Measurements from ENCODE around the gene VSTM2B.

Gene VSTM2B

DNA sequence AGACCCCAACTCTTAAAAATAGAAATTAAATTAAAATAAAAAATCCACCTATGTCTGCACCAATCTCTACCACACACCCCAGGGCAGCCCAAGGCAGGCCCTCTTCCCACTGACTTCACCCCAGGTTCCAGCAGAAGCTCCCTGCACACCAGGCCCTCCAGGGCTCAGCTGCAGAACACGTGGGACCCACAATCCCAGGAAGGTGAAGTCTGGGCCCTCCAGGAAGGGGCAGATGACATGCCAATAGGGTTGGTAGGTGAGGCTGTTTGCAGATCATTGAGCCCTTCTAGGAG is 19.2 kb upstream of the VSTM2B start:
- Histone ChIP-seq H3K27ac (ENCODE audit: low read length) (no peak overlapping the region), H3K9me3 (ENCODE audit: control insufficient read depth in 2 of 2, low read length in 2 of 2) (no peaks in the 10 kb centered on the region), H3K4me3 (ENCODE audit: low read length in 2 of 2) (no peak overlapping the region), H3K4me1 (ENCODE audit: control insufficient read depth, insufficient read depth, low read length) (no peaks in the 10 kb centered on the region), H3K9ac (ENCODE audit: low read length in 2 of 2) (no peak overlapping the region), H3K36me3 (ENCODE audit: control insufficient read depth in 2 of 2, insufficient read depth in 2 of 2, low read length in 2 of 2) (no peaks in the 10 kb centered on the region), H3K27me3 (ENCODE audit: control insufficient read depth in 1 of 2, insufficient read depth in 2 of 2, low read length in 2 of 2) (peaks cover 2 to 11% of the 10 kb centered on the region in 2 donors)

DNA sequence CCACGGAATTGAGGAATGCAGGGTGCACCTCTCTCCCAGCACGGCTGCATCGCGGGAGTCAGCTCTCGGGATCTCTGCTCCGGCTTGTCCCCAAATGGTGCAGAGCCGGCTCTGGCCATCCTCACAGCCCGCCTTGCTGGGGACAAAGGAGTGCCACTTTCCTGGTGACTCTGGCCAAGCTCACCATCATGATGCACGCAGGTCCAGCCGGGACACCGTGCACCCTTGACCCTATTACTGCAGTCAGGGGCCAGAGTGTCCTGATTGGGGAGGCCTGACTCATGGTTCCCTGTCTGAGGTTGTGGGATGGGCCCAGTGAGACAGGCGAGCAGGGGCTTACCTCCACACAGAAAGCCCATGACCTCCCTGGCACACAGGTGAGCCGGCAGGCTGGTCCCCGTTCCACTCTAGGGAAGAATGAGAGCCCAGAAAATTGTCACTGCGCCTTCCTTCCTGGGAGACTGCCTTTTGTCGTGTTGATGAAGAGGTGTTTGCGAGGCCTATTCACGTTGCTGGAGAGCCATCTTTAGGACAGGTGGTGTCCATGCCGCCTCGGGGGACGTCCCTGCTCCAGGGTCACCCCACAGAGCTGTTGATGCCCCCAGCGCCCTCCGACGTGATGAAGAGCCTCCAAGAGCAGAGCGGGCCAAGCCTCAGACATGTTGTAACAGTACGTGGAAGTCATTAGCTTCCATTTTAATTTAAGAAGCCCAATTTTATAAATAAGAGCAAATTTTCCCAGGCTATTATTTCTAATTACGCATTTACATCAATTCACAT is 18.5 kb upstream of the VSTM2B start:
- Histone ChIP-seq H3K36me3 (ENCODE audit: control insufficient read depth in 2 of 2, insufficient read depth in 2 of 2, low read length in 2 of 2) (no peaks in the 10 kb centered on the region), H3K4me1 (ENCODE audit: control insufficient read depth, insufficient read depth, low read length) (no peaks in the 10 kb centered on the region), H3K27ac (ENCODE audit: low read length) (no peak overlapping the region), H3K9ac (ENCODE audit: low read length in 2 of 2) (no peak overlapping the region), H3K4me3 (ENCODE audit: low read length in 2 of 2) (no peak overlapping the region), H3K27me3 (ENCODE audit: control insufficient read depth in 1 of 2, insufficient read depth in 2 of 2, low read length in 2 of 2) (peaks cover 0 to 11% of the 10 kb centered on the region in 2 donors), H3K9me3 (ENCODE audit: control insufficient read depth in 2 of 2, low read length in 2 of 2) (no peaks in the 10 kb centered on the region)

DNA sequence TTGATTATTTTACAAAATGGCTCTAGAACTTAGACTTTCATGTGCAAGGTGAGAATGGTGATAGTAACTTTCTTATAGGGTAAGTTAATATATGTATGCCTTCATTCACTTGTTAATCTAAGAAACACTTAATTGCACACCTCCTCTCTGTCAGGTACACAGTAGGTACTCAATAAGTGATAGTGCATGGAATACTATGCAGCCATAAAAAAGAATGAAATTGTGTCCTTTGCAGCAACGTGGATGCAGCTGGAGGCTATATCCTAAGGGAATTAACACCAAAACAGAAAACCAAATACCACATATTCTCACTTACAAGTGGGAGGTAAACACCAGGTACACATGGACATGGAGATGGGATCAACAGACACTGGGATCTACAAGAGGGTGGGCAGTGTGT is 17.6 kb upstream of the VSTM2B start:
- H3K27me3 ChIP-seq (ENCODE audit: control insufficient read depth in 1 of 2, insufficient read depth in 2 of 2, low read length in 2 of 2): peaks cover 0 to 11% of the 10 kb centered on the region in 2 donors

DNA sequence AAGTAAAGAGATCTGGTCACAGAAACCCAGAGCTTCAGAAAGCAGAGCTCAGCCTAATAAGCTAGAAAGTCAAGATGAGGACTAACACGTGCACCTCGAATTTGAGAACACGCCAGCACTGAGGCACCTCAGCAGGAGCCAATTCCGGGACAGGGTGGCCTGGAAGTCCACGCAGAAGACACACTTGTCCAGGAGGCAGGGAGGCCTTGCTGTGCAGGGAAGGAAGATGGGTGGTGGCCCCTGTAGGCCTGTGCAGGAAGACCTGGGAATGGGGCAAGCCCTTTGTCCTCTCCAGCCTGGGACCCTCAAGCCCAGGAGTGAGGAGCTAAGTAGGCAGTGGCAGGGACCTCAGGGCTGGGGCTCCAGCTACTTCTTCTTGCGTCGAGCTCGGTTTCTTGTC is 16.3 kb upstream of the VSTM2B start:
- peaks cover 0 to 11% of the 10 kb centered on the region in 2 donors for H3K27me3 ChIP-seq (ENCODE audit: control insufficient read depth in 1 of 2, insufficient read depth in 2 of 2, low read length in 2 of 2)
- no peaks in the 10 kb centered on the region for H3K36me3 ChIP-seq (ENCODE audit: control insufficient read depth in 2 of 2, insufficient read depth in 2 of 2, low read length in 2 of 2)
- no peaks in the 10 kb centered on the region for H3K9me3 ChIP-seq (ENCODE audit: control insufficient read depth in 2 of 2, low read length in 2 of 2)
- no peak overlapping the region for H3K27ac ChIP-seq (ENCODE audit: low read length)
- no peak overlapping the region for H3K9ac ChIP-seq (ENCODE audit: low read length in 2 of 2)
- no peaks in the 10 kb centered on the region for H3K4me1 ChIP-seq (ENCODE audit: control insufficient read depth, insufficient read depth, low read length)
- no peak overlapping the region for H3K4me3 ChIP-seq (ENCODE audit: low read length in 2 of 2)

More for the DNA sequence above, 17.6 kb upstream of the VSTM2B start:
- no peaks in the 10 kb centered on the region for H3K4me1 ChIP-seq (ENCODE audit: control insufficient read depth, insufficient read depth, low read length)
- H3K9ac ChIP-seq (ENCODE audit: low read length in 2 of 2): no peak overlapping the region
- H3K4me3 ChIP-seq (ENCODE audit: low read length in 2 of 2): no peak overlapping the region
- H3K9me3 ChIP-seq (ENCODE audit: control insufficient read depth in 2 of 2, low read length in 2 of 2): no peaks in the 10 kb centered on the region
- H3K36me3 ChIP-seq (ENCODE audit: control insufficient read depth in 2 of 2, insufficient read depth in 2 of 2, low read length in 2 of 2): no peaks in the 10 kb centered on the region
- no peak overlapping the region for H3K27ac ChIP-seq (ENCODE audit: low read length)

DNA sequence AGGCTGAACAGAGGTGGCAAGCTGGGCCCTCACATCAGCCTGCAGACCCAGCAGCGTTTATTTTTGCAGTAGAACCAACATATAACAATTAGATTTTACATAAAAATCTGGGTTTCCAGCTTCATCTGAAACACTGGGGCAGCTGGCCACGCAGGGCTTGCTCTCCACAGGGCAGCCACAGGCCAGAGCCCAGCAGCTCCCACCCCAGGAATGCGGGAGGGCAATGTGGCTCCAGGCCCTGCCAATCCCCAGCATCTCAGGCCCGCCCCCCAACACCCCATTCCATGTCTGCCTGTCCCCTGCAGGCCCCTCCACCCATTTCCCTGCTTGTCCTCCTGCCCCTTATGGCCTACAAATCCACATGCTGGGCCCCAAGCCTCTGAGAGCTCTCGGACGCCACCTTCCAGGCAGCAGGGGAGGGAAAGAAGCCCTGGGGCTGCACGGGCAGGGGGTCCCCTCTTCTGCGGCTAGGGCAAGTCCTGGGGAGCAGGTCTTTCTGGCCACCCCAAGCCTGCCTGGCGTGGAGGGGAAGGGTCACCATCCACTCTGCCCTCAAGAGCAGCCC is 15.0 kb upstream of the VSTM2B start:
- H3K36me3 ChIP-seq (ENCODE audit: control insufficient read depth in 2 of 2, insufficient read depth in 2 of 2, low read length in 2 of 2): no peaks in the 10 kb centered on the region
- H3K27me3 ChIP-seq (ENCODE audit: control insufficient read depth in 1 of 2, insufficient read depth in 2 of 2, low read length in 2 of 2): peaks cover 0 to 11% of the 10 kb centered on the region in 2 donors
- H3K4me1 ChIP-seq (ENCODE audit: control insufficient read depth, insufficient read depth, low read length): no peaks in the 10 kb centered on the region
- H3K27ac ChIP-seq (ENCODE audit: low read length): no peak overlapping the region
- H3K9ac ChIP-seq (ENCODE audit: low read length in 2 of 2): no peak overlapping the region
- H3K4me3 ChIP-seq (ENCODE audit: low read length in 2 of 2): no peak overlapping the region
- H3K9me3 ChIP-seq (ENCODE audit: control insufficient read depth in 2 of 2, low read length in 2 of 2): no peaks in the 10 kb centered on the region

DNA sequence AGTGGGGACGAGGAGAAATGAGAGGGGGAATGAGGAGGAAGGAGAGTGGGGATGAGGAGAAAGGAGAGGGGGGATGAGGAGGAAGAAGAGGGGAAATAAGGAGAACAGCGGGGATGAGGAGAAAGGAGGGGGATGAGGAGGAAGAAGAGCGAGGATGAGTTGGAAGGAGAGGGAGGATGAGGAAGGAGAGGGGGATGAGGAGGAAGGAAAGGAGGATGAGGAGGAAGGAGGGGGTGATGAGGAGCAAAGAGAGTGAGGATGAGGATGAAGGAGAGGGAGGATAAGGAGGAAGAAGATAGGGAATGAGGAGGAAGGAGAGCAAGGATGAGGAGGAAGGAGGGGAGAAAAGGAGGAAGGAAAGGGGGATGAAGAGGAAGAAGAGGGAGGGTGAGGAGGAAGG is 14.0 kb upstream of the VSTM2B start:
- H3K27ac ChIP-seq (ENCODE audit: low read length): no peak overlapping the region
- H3K4me3 ChIP-seq (ENCODE audit: low read length in 2 of 2): no peak overlapping the region
- peaks cover 0 to 11% of the 10 kb centered on the region in 2 donors for H3K27me3 ChIP-seq (ENCODE audit: control insufficient read depth in 1 of 2, insufficient read depth in 2 of 2, low read length in 2 of 2)
- H3K9ac ChIP-seq (ENCODE audit: low read length in 2 of 2): no peak overlapping the region
- H3K36me3 ChIP-seq (ENCODE audit: control insufficient read depth in 2 of 2, insufficient read depth in 2 of 2, low read length in 2 of 2): no peaks in the 10 kb centered on the region
- H3K9me3 ChIP-seq (ENCODE audit: control insufficient read depth in 2 of 2, low read length in 2 of 2): no peaks in the 10 kb centered on the region
- H3K4me1 ChIP-seq (ENCODE audit: control insufficient read depth, insufficient read depth, low read length): no peaks in the 10 kb centered on the region

DNA sequence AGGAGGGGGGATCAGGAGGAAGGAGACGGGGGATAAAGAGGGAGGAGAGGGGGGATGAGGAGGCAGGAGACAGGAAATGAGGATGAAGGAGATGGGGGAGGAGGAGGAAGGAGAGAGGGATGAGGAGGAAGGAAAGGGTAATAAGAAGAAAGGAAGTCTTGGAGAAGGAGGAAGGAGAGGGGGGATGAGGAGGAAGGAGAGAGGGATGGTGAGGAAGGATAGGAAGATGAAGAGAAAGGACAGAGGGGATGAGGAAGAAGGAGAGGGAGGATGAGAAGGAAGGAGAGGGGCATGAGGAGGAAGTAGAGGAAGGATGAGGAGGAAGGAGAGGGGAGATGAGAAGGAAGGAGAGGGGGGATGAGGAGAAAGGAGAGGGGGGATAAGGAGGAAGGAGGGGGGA is 13.0 kb upstream of the VSTM2B start:
- Histone ChIP-seq H3K9ac (ENCODE audit: low read length in 2 of 2) (no peak overlapping the region), H3K36me3 (ENCODE audit: control insufficient read depth in 2 of 2, insufficient read depth in 2 of 2, low read length in 2 of 2) (no peaks in the 10 kb centered on the region), H3K27me3 (ENCODE audit: control insufficient read depth in 1 of 2, insufficient read depth in 2 of 2, low read length in 2 of 2) (peaks cover 0 to 14% of the 10 kb centered on the region in 2 donors), H3K9me3 (ENCODE audit: control insufficient read depth in 2 of 2, low read length in 2 of 2) (no peaks in the 10 kb centered on the region), H3K4me1 (ENCODE audit: control insufficient read depth, insufficient read depth, low read length) (no peaks in the 10 kb centered on the region), H3K27ac (ENCODE audit: low read length) (no peak overlapping the region), H3K4me3 (ENCODE audit: low read length in 2 of 2) (no peak overlapping the region)

DNA sequence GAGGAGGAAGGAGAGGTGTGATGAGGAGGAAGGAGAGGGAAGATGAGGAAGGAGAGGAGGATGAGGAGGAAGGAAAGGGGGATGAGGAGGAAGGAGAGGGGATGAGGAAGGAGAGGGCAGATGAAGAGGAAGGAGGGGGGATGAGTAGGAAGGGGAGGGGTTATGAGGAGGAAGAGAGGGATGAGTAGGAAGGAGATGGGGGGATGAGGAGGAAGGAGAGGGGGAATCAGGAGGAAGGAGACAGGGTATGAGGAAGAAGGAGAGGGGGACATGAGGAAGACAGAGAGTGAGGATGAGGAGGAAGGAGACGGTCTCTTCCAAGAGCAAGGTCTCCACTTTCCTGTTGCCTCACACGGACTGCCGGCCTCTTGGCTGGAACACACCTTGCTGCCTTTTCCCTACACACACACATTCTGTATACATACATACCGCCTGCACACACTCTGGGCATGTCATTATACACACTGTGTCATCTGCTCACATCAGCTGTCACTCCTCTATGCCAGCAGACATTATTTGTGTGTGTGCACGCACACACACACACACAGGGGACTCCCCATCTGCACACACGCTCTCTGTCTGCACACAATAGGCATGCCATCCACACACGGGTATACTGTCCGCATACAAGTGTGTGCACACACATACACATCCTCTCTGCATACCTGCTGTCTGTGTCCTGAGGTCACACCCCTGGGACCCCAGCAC is 11.1 kb upstream of the VSTM2B start:
- no peaks in the 10 kb centered on the region for H3K4me1 ChIP-seq (ENCODE audit: control insufficient read depth, insufficient read depth, low read length)
- no peaks in the 10 kb centered on the region for H3K9me3 ChIP-seq (ENCODE audit: control insufficient read depth in 2 of 2, low read length in 2 of 2)
- peaks cover 3 to 8% of the 10 kb centered on the region in 2 donors for H3K27me3 ChIP-seq (ENCODE audit: control insufficient read depth in 1 of 2, insufficient read depth in 2 of 2, low read length in 2 of 2)
- no peak overlapping the region for H3K9ac ChIP-seq (ENCODE audit: low read length in 2 of 2)
- H3K36me3 ChIP-seq (ENCODE audit: control insufficient read depth in 2 of 2, insufficient read depth in 2 of 2, low read length in 2 of 2): no peaks in the 10 kb centered on the region
- no peak overlapping the region for H3K27ac ChIP-seq (ENCODE audit: low read length)
- no peak overlapping the region for H3K4me3 ChIP-seq (ENCODE audit: low read length in 2 of 2)

DNA sequence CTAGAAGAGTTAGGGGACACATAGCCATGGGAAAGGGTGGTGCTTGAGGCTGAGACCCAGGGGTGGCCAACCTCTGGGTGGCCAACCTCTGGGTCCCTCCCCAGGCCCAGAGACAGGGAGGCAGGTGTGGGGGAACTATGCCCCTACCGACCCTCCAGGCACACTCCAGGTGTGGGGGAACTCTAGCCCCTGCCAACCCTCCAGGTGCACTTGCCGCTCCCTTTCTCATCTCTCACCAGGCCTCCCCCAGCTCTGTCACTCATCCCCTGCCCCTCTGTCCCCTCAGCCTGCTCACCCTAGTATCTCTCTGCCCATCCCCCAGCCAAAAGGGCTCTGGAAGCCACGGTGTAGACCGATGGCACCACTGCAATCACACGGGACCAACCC is 10.6 kb upstream of the VSTM2B start:
- Histone ChIP-seq H3K27me3 (ENCODE audit: control insufficient read depth in 1 of 2, insufficient read depth in 2 of 2, low read length in 2 of 2) (peaks cover 3 to 8% of the 10 kb centered on the region in 2 donors), H3K4me1 (ENCODE audit: control insufficient read depth, insufficient read depth, low read length) (no peaks in the 10 kb centered on the region), H3K36me3 (ENCODE audit: control insufficient read depth in 2 of 2, insufficient read depth in 2 of 2, low read length in 2 of 2) (no peaks in the 10 kb centered on the region), H3K9me3 (ENCODE audit: control insufficient read depth in 2 of 2, low read length in 2 of 2) (no peaks in the 10 kb centered on the region), H3K9ac (ENCODE audit: low read length in 2 of 2) (no peak overlapping the region), H3K27ac (ENCODE audit: low read length) (no peak overlapping the region), H3K4me3 (ENCODE audit: low read length in 2 of 2) (no peak overlapping the region)

DNA sequence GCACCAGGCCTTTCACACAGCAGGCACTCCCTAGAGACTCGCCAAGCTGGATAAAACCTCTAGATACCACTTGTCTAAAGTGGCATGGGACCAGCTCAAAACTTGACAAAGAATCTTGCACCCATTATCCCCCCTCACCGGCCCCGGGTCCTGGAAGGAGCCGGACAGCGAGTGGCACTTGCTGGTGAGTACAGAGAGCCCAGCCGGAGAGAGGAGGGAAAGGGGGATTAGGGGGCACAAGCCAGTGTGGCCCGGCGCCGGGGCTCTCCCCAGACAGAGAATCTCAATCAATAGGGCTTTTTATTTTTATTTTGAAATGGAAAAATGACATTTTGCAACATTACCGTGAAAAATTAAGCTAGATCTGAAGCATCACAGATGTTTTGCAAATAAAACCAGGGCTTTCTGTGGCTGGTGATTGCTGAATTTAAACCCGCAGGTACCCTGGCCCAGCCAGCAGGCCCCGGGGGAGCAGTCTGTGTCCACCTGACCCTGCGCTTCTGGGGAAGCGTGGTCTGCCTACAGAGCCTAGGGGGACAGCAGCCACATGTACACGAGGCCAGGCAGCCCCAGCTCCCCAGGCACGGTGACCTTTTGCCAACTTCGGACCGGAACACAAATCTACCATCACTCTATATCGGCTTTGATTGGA is 10.0 kb upstream of the VSTM2B start:
- H3K27me3 ChIP-seq (ENCODE audit: control insufficient read depth in 1 of 2, insufficient read depth in 2 of 2, low read length in 2 of 2): peaks cover 3 to 11% of the 10 kb centered on the region in 2 donors
- no peaks in the 10 kb centered on the region for H3K9me3 ChIP-seq (ENCODE audit: control insufficient read depth in 2 of 2, low read length in 2 of 2)
- H3K4me3 ChIP-seq (ENCODE audit: low read length in 2 of 2): no peak overlapping the region
- H3K9ac ChIP-seq (ENCODE audit: low read length in 2 of 2): no peak overlapping the region
- no peaks in the 10 kb centered on the region for H3K4me1 ChIP-seq (ENCODE audit: control insufficient read depth, insufficient read depth, low read length)
- no peaks in the 10 kb centered on the region for H3K36me3 ChIP-seq (ENCODE audit: control insufficient read depth in 2 of 2, insufficient read depth in 2 of 2, low read length in 2 of 2)
- no peak overlapping the region for H3K27ac ChIP-seq (ENCODE audit: low read length)

All from stomach smooth muscle (tissue), 2 donors.